Kidney epithelial cell (primary cell): Measurements from ENCODE around the gene SEMA4A. TPM values are rescaled to one million over a fixed set of nuclear protein-coding genes. Genes with fewer than 3 reads are reported as not detected.

Experiments used
- DNase-seq: peaks from one replicate; pipeline ENCODE4 v3.0.0-alpha.2; 2010; ENCODE audit warnings: low read depth
- H3K27me3 ChIP-seq: 2 replicates; pipeline ENCODE4 v1.6.0; 2011; ENCODE audit warnings: low read length; ENCODE audit not compliant: control insufficient read depth, insufficient read depth
- H3K36me3 ChIP-seq: 2 replicates; pipeline ENCODE4 v1.5.1; 2011; ENCODE audit warnings: low read length; ENCODE audit not compliant: control insufficient read depth, insufficient read depth
- H3K4me3 ChIP-seq: 2 replicates; pipeline ENCODE4 v1.5.1; 2011; ENCODE audit warnings: low read depth, mild to moderate bottlenecking, control low read depth, low read length
- CTCF ChIP-seq: IDR thresholded peaks from 2 replicates; pipeline ENCODE4 v1.5.1; 2011; ENCODE audit warnings: mild to moderate bottlenecking, moderate library complexity, low read length, control low read depth, inconsistent platforms; ENCODE audit not compliant: insufficient read depth, poor library complexity, severe bottlenecking
- total RNA-seq: library from RNA; depleted of rRNA; stranded (reverse); fragments of >200 nt; gene quantifications from 2 replicates; pipeline ENCODE4 v1.2.3, GENCODE V29; 2015

SEMA4A gene
- total RNA-seq, 1 donor from 2014 or later: 2.6 TPM

DNA sequence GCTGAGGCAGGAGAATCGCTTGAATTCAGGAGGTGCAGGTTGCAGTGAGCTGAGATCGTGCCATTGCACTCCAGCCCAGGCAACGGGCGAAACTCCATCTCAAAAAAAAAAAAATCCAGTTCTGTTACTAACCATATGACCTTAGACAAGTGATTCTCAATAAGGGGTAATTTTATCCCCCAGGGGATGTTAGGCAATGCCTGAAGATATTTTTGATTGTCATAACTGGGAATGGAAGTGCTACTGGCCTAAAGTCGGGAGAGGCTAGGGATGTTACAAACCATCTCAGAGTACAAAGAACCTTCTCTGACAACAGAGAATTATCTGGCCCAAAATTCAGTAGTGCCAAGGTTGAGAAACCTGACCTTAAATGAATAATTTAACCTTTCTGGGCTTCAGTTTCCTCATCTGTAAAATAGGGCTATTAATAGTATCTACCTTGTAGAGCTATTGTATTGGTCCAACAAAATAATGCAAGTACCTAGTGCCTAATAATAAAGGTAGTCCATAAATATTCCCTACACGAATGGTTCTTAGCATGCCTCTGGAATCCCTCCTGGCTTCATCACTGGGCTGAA is 44.6 kb upstream of the SEMA4A start:
- DNase-seq: no peak
- Histone ChIP-seq H3K36me3 (no peaks in the 10 kb centered on the region), H3K4me3 (no peak overlapping the region), H3K27me3 (no peaks in the 10 kb centered on the region)
- no peak for TF ChIP-seq CTCF

- no peak for DNase-seq
- no peak for TF ChIP-seq CTCF
- no peaks in the 10 kb centered on the region for H3K36me3 ChIP-seq
- no peak overlapping the region for H3K4me3 ChIP-seq
- no peaks in the 10 kb centered on the region for H3K27me3 ChIP-seq
Measured at GRCh38 chr1:156110252-156110651, 43.1 kb upstream of the SEMA4A start.

DNA sequence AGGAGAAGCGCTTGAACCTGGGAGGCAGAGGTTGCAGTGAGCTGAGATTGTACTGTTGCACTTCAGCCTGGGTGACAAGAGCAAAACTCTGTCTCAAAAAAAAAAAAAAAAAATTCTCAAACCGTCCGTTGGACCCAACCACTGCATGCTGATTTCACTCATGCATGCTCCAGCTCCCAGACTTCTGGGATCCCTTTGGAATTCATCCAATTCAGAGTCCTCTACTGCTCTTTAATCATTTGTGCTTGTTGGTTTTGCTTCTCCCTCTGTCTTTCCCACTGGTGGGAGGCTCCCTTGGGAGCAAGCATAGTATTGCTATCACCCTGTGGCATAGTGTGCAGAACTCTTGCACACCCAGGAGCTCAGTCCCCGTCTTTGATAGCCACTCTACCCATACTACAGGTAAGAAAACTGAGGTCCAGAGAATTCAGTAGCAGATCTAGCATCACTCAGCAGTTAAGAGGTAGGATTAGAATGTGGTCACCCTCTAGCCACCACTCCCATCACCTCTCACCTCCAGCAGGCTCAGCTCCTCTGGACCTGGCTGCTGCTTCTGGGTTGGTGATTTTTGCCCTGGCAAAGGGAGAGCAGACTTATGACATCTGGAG is 41.9 kb upstream of the SEMA4A start:
- TF ChIP-seq CTCF: no peak
- no peak for DNase-seq
- Histone ChIP-seq H3K27me3 (no peaks in the 10 kb centered on the region), H3K36me3 (no peaks in the 10 kb centered on the region), H3K4me3 (no peak overlapping the region)

- Histone ChIP-seq H3K27me3 (no peaks in the 10 kb centered on the region), H3K36me3 (no peaks in the 10 kb centered on the region), H3K4me3 (no peak overlapping the region)
- DNase-seq: no peak
- TF ChIP-seq CTCF: no peak
Measured at GRCh38 chr1:156112276-156113137, 40.9 kb upstream of the SEMA4A start.

DNA sequence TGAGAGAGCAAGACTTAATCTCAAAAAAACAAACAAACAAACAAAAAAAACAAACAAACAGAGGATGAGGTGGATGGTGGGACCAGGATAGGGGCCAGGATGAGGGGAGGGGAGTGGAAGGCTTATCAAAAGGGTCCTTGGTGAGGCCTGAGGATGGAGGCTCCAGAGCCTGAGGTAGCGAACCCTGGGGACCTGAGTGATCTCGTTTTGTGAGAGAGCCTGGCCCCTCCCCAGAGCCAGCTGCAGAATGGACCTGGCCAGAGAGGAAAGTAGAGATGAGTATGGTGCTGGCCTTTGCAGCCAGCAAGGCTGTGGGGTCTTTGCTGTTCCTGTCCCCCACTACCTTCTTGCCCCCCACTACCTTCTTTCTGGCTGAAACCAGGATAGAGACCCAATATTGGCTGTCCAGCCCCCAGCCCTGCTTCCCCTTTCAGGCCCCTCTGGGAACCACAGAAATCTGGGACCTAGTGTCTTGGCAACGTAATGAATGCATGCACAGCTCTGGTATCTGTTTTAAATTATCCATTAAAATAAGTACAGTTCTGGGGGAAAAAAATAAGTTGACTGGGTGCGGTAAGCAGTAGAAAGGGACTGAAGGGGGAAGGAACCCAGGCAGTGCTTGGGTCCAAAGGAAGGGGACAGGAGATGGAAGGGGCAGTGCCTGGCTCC is 40.0 kb upstream of the SEMA4A start:
- no peak for DNase-seq
- no peak for TF ChIP-seq CTCF
- Histone ChIP-seq H3K36me3 (no peaks in the 10 kb centered on the region), H3K27me3 (no peaks in the 10 kb centered on the region), H3K4me3 (no peak overlapping the region)
